GM18507 (cell line): ENCODE results near the gene NTNG2.

Experiments used
- DNase-seq: peaks from one replicate; pipeline ENCODE4 v3.0.0; 2011; ENCODE audit warnings: low read depth; ENCODE audit not compliant: insufficient read length; ENCODE audit errors: extremely low spot score
- FAIRE-seq: peaks from 2 replicates; lab custom pipeline; 2011; peaks lifted over from hg19 to GRCh38; lab: Jason Lieb, UNC

Gene NTNG2

DNA sequence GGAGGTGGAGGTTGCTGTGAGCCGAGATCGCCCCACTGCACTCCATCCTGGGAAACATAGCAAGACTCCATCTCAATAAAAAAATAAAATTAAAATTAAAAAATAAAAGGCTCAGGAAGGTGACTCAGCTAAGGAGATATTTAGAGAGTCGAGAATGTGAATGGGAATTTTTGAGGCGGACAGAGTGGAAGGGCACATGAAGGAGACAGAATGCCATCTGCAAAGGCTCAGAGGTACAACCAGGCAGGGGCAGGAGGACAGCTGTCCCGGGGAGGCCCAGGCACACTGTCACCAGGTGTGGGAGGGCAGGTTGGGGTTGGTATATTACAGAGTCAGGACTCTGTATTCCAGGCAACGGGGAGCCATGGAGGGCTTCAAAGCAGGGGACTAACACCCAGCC lies 35.5 kb downstream of the NTNG2 start:
- no peak for FAIRE-seq

DNA sequence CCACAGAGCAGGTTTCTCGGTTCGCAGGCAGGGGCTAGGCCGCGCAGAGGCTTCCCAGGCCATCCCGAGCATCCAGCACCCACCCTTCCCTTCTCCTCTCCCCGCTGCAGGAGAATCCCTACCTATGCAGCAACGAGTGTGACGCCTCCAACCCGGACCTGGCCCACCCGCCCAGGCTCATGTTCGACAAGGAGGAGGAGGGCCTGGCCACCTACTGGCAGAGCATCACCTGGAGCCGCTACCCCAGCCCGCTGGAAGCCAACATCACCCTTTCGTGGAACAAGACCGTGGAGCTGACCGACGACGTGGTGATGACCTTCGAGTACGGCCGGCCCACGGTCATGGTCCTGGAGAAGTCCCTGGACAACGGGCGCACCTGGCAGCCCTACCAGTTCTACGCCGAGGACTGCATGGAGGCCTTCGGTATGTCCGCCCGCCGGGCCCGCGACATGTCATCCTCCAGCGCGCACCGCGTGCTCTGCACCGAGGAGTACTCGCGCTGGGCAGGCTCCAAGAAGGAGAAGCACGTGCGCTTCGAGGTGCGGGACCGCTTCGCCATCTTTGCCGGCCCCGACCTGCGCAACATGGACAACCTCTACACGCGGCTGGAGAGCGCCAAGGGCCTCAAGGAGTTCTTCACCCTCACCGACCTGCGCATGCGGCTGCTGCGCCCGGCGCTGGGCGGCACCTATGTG lies 36.1 kb downstream of the NTNG2 start:
- FAIRE-seq (no peak), DNase-seq (no peak)

More for the DNA sequence above, 35.5 kb downstream of the NTNG2 start:
- DNase-seq = no peak

GRCh38 chr9:132199056-132199455 lies 37.2 kb downstream of the NTNG2 start:
- DNase-seq (no peak), FAIRE-seq (no peak)

GRCh38 chr9:132200706-132201105 lies 38.8 kb downstream of the NTNG2 start:
- DNase-seq (no peak), FAIRE-seq (no peak)

GRCh38 chr9:132201139-132201538 lies 39.3 kb downstream of the NTNG2 start:
- no peak for DNase-seq
- no peak for FAIRE-seq

GRCh38 chr9:132201780-132202703 lies 40.2 kb downstream of the NTNG2 start:
- FAIRE-seq (no peak), DNase-seq (no peak)

- FAIRE-seq = no peak
- DNase-seq = no peak
Observed at GRCh38 chr9:132204883-132205282, 43.0 kb downstream of the NTNG2 start.

GRCh38 chr9:132207215-132207614 lies 45.4 kb downstream of the NTNG2 start:
- DNase-seq (no peak), FAIRE-seq (no peak)

DNA sequence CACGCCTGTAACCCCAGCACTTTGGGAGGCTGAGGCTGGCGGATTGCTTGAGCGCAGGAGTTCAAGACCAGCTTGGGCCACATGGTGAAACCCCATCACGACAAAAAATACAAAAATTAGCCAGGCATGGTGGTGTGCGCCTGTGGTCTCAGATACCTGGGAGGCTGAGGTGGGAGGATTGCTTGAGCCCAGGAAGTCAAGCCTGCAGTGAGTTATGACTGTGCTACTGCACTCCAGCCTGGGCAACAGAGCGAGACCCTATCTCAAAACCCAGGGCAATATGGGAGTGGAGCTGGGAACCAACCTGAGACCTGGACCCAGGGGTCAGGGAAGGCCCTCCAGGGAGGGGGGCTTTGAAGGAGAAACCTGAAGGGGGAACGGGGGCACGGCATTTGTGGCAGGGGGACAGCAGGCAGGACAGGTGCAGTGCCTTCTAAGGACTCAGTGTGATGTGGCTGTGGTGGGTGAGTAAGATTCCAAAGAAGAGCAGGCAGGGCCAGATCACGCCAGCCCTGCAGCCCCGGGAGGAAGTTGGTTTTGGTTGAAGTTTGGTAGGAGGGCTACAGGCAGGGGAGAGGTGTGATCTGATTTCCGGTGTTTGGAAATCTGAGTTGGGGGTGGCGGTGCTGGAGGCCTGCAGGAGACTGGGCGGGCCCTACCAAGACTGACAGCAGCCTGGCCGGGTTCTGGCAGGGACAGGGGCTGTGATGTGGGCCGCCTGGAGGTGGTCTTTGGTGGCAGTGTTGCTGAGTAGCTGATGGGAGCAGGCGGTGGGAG lies 46.2 kb downstream of the NTNG2 start:
- FAIRE-seq (no peak), DNase-seq (no peak)

- no peak for FAIRE-seq
- DNase-seq = no peak
Observed at GRCh38 chr9:132209228-132209627, 47.4 kb downstream of the NTNG2 start.

DNA sequence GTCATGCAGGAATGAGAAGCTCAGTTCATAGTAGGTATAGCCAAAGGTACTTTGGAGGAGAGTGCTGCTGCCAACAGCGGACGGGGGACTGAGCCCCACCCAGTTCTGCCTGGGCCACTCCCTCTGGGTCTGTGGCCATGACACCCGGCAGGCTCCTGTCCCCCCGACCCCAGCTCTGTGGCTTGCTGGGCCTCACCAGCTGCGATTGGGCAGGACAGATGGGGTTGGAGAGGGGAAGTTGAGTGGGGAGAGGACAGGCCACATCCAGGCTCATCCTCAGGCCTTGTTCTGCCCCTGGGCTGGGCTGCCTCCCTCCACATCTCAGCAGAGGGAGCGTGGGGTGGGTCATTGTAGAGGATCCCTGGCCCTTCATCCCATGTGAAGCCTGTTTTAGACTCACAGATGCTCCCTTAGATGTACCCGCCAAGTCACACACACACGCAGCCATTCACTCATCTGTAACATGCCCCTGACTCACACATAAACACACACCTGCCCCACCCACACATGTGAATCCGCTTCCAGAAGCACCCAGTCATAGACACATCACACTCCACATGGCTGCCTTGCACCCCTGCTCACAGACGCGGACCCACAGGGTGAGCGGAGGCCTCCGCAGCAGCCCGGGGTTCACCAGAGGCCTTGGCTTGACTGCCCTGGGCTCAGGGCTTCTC lies 48.8 kb downstream of the NTNG2 start:
- no peak for FAIRE-seq
- no peak for DNase-seq

DNA sequence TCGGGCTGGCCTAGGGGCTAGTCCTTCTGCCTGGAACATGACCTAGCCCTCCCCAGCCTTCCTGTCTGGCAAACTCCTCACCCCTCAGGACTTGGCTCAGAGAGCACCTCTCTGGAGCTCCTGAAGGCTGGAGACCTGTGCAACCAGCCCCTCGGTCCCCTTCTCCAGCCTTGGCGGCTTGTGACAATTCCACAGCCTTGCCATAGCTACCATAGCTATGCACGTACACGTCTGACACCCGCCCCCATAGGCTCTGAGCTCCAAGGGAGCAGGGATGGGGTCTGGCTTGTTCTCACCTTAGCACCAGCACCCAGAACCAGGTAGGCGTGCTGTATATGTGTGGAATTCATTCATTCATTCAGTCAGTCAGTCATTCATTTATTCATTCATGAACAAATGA lies 49.7 kb downstream of the NTNG2 start:
- FAIRE-seq (no peak), DNase-seq (no peak)

DNA sequence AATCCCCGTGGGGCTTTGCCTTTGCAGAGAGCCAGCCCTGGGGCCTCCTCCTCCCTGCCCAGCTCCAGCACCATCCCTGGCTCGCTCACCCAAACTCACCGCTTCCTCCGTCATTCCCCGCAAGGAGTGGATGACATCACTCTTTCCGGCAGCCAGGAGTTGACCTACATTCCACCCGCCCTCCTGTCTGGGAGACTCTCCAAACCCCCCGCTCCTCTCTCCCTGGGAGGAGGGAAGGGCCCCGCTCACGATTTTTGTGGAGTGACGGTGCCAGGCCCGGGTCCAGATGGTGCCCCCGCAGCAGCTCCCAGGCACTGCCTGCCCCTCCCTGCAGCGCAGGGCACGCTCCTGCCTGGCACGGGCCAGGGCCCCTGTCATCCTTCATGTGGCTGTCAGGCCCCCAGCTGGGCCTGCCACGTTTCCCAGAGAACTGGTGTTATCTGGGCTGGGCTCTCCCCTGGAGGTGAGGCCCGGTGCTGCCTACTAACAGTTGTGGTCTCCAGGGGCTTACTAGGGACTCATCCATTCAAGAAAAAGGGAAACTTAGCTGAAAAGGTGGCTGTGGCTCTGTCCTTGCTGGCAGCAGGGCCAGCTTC lies 52.3 kb downstream of the NTNG2 start:
- no peak for FAIRE-seq
- DNase-seq = no peak

DNA sequence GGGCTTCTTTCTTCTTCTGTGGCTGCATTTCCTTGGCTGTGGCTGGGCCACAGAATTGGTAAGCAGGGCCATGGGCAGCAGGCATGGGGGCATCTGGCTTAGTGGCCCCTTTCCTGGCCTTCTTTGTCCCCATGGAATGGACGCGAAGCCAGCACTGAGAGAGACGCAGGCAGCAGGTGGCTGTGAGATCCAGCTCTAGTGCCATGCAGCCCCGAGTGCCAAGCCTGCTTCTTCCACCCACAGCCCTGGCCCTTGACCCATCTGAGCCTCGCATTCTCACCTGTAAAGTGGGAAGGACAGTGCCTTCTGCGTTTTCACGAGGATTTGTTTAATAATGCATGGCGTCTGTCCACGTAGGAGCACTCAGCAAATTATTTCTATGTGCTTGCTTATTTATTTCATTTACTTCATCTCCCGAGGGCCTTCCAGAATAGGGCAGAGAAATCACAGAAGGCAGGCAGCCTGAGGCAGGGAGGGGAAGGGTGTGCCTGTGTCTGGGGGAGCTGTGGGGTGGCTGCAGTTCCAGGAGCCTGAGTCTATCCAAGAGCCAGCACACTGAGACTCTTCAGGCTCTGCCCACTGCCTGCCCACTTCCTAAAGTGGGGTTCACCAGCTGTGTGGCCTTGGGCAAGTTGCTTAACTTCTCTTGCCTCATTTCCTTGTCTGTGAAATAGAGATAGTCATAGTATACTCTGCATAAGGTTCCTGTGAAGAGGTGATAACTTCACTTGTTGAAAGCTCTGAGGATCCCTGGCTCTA lies 55.2 kb downstream of the NTNG2 start:
- FAIRE-seq (no peak), DNase-seq (no peak)

DNA sequence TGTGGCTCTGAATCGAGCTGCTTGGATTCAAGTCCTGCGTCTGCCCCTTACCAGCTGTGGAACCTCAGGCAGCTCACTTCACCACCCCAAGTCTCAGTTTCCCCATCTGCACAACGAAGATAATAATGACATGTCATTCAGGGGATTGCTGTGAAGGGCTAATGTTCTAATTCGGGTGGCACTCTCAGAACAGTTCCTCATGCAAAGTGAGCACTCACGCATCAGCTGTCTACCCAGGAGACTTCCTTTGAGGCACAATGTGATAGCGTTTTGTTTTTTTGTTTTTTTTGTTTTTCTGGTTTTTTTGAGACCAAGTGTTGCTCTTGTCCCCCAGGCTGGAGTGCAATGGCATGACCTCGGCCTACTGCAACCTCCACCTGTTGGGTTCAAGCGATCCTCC lies 56.4 kb downstream of the NTNG2 start:
- DNase-seq (no peak), FAIRE-seq (no peak)

DNA sequence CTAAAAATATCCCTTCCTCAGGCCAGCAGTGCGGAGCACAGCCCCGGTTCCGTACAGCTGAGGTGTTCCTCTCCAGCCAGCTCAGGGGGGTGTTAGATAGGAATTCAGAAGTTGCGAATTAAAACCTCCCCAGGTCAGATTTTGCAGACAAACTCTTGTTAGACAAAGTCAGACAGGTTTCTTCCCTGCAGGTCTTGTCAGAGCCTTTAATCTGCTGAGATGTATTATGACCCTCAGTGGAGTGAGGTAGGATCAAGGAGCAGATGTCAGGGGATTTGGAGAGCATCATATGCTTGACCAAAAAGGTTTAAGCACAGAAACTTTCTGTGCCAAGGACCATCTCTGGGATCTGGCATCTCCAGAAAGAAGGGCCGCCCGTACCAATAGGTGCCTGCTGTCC lies 60.1 kb downstream of the NTNG2 start:
- DNase-seq (no peak), FAIRE-seq (no peak)

DNA sequence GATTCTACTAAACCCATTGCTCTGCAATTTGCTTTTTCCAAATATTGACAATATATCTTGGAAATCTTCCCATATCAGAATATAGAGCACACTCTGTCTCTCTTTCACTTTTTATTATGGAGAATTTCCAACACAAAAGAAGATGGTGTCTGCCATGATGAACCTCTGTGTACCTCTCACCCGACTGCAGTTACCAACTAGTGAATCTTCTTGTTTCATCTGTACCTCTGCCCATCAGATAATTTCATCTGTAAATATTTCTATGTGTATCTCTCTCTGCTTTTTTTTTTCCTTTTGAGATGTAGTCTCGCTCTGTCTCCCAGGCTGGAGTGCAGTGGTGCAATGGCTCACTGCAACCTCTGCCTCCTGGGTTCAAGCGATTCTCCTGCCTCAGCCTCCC lies 62.8 kb downstream of the NTNG2 start:
- no peak for FAIRE-seq
- no peak for DNase-seq

GRCh38 chr9:132226571-132227430 lies 64.9 kb downstream of the NTNG2 start:
- no peak for FAIRE-seq
- no peak for DNase-seq
